ENCODE results near the gene MRPL38.
"Not testable (repeated sequence)": the region's sequence is repeated elsewhere in the genome, so short reads cannot be mapped to it uniquely, and the experiment has no call there.

The MRPL38 gene

DNA sequence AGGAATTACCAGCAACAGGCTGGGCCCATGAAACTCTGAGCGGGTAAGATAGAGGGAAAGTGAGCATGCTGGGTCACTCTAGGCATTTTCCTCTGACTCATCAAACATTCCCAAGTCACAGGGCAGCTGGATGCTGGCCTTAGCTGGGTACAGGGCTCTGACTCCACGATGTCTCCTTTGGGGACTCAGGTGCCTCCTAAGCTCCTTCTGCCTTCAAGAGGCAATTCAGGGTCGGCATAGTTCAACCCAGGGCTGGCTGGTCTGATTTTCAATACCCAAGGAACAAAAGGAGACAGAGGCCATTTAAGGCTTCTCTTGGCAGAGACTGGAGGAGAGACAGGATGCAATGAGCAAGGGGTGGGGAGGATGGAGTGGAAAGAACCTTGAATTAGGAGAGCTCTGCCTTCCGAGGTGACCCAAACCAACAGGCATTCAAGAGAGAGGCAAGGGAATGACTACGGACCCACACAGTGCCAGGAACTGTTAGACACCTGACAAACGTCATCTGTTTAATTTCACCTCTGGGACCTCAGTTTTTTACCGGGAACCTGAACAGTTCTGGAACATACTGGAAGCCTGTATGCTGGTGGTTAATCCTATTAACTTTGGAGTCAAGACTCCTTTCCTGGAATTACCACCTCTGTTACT lies 50.5 kb downstream of the MRPL38 start:
- DNase-seq (ENCODE audit: low read depth), result no peak

DNA sequence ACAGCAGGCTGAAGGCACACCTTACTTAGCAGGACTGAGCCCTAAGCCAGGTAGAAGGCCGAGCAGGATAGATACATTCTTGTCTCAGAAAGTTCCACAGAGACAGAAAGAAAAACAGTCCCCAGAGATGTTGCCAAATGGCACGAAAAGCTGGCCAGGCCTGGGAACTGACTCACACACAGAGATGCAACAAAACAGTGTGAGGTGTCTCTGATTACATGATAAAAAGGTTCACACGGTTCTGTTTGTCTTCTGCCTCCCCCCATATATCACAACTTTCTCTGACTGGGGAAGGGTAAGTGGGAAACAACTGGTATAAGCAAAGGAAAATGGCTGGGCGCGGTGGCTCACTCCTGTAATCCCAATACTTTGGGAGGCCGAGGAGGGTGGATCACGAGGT lies 51.3 kb downstream of the MRPL38 start:
- DNase-seq (ENCODE audit: low read depth), result no peak

DNA sequence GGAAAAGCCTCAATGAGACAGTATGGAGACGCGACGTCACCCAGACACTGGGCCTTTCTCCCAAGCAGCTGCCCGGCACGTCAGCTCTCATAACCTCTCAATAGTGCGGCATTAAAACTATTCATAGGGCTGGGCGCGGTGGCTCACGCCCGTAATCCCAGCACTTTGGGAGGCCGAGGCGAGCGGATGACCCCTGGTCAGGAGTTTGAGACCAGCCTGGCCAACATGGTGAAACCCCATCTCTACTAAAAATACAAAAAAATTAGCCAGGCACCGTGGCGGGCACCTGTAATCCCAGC lies 53.0 kb downstream of the MRPL38 start:
- not testable (repeated sequence) for DNase-seq (ENCODE audit: low read depth)

DNA sequence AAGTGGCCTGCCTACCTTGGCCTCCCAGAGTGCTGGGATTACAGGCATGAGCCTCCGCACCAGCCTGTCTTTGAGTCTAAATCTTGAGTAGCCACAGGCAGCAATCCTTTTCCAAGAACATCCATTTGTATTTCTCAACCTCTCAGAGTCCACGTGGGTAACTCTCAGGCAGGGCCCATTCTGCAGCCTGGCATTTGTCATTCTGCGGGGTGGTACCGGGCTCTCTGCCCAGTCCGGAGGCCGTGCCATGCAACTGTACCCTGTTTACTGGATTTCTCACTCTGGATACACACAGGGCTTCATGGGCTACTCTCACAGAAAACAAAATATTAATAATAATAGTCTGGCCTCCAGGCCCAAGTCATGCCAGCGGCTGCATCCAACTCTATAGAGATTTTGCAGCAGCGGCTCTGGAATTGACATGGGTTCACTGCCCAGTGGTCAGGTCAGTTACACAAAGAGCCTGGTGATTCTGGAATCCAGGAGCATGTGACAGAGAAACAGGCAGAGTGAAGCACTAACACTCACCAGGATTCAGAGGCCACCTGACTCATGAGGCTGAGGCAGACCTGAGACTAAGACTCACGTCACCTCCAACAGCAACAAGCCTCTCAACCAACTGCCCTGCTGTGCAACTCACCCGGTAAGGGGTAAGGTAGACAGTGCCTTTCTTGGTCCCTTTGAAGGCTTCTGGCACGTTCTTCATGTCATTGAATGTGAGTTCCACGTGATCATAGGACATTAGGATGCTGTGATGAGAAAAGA lies 53.6 kb downstream of the MRPL38 start:
- DNase-seq (ENCODE audit: low read depth), result no peak

DNA sequence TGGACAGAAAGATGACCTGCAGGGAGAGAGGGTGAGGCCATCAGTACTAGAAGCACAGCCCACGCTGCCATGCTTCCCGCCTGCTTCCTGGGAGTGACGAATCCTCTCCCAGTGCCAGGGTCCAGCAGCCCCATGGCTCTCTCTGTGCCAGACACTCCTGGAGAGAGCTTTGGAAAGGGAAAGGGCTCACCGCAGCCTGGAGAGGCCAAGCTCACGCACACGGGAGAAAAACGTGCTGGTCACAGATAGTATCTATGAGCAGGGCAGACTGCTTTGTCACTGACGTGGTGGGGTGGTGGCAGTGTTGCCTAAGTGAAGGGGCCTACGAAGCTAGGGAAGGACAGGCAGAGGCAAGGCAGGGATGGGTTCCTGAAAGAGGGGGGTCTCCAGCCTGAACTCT lies 55.0 kb downstream of the MRPL38 start:
- no peak for DNase-seq (ENCODE audit: low read depth)

DNA sequence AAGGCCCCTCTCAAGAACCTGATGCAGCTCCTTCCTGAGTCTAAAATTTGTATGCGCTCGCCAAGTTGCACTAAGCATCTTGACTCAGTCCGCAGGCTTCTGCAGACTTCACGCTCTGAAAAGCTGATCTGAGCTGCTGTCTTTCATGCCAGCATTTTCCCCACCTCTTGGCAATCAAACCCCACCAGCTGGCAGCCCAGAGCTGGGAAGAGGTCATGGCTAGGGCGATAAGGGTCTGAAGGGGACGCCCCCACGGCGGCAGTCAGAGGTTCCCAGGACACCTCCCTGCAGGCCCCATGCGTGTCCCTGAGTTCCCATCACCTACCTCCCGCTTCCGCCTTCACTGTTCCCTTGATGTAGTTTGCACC lies 55.4 kb downstream of the MRPL38 start:
- no peak for DNase-seq (ENCODE audit: low read depth)

Measured in stimulated activated CD8-positive, alpha-beta memory T cell treated with anti-CD3 and anti-CD28 coated beads, Interleukin-4, amount 100 ng/mL, for 24 hours (primary cell).